SK-N-SH treated with all-trans-retinoic acid at 6 μM for 48 hours (cell line): Measurements from ENCODE around the gene ATP6V0B.

Source experiments
- ARNTL ChIP-seq: fragments of 450-650 bp; formaldehyde crosslinking; IDR thresholded peaks from 2 replicates; pipeline ENCODE4 v1.5.0; 2020; ENCODE audit warnings: low read depth, mild to moderate bottlenecking, moderate library complexity, borderline replicate concordance
- CREB5 ChIP-seq: fragments of 250-450 bp; sonication (Bioruptor Pico); IDR thresholded peaks from 2 replicates; pipeline ENCODE4 v1.5.1; 2020; ENCODE audit warnings: low read depth, mild to moderate bottlenecking, moderate library complexity
- CSRNP3 ChIP-seq: fragments of 250-450 bp; sonication (Bioruptor Pico); IDR thresholded peaks from 2 replicates; pipeline ENCODE4 v1.5.1; 2021; ENCODE audit warnings: mild to moderate bottlenecking, moderate library complexity
- PPARA ChIP-seq: fragments of 250-450 bp; sonication (Bioruptor Pico); IDR thresholded peaks from 2 replicates; pipeline ENCODE4 v1.5.0; 2020; ENCODE audit warnings: mild to moderate bottlenecking, borderline replicate concordance
- RARB ChIP-seq: fragments of 250-450 bp; sonication (Bioruptor Pico); IDR thresholded peaks from 2 replicates; pipeline ENCODE4 v1.8.0; 2021; ENCODE audit warnings: mild to moderate bottlenecking, moderate library complexity
- SNAI2 ChIP-seq: fragments of 250-450 bp; sonication (Bioruptor Pico); IDR thresholded peaks from 2 replicates; pipeline ENCODE4 v1.5.0; 2020; ENCODE audit warnings: mild to moderate bottlenecking, moderate library complexity
- TCF4 ChIP-seq: fragments of 250-450 bp; sonication (Bioruptor Pico); IDR thresholded peaks from 2 replicates; pipeline ENCODE4 v1.8.0; 2021; ENCODE audit warnings: mild to moderate bottlenecking, moderate library complexity, borderline replicate concordance
- TOX ChIP-seq: fragments of 250-450 bp; sonication (Bioruptor Pico); IDR thresholded peaks from 2 replicates; pipeline ENCODE4 v1.8.0; 2021; ENCODE audit warnings: mild to moderate bottlenecking, moderate library complexity, borderline replicate concordance
- ZC3H10 ChIP-seq: fragments of 250-450 bp; sonication (Bioruptor Pico); IDR thresholded peaks from 2 replicates; pipeline ENCODE4 v1.5.1; 2021; ENCODE audit warnings: mild to moderate bottlenecking, moderate library complexity
- ZFP3 ChIP-seq: fragments of 250-450 bp; sonication (Bioruptor Pico); IDR thresholded peaks from 2 replicates; pipeline ENCODE4 v1.5.0; 2020; ENCODE audit warnings: mild to moderate bottlenecking, moderate library complexity
- ZFP30 ChIP-seq: fragments of 450-650 bp; formaldehyde crosslinking; IDR thresholded peaks from 2 replicates; pipeline ENCODE4 v1.5.0; 2022; ENCODE audit warnings: mild to moderate bottlenecking, moderate library complexity
- ZNF70 ChIP-seq: fragments of 450-650 bp; formaldehyde crosslinking; IDR thresholded peaks from 2 replicates; pipeline ENCODE4 v1.5.0; 2020; ENCODE audit warnings: mild to moderate bottlenecking, moderate library complexity
- TF ChIP-seq, protein P1 (sequence below): fragments of 250-450 bp; sonication (Bioruptor Pico); IDR thresholded peaks from 2 replicates; pipeline ENCODE4 v1.8.0; 2020; ENCODE audit warnings: mild to moderate bottlenecking, moderate library complexity, borderline replicate concordance

GRCh38 chr1:44020464-44020863 lies 45.7 kb downstream of the ATP6V0B start:
- TF ChIP-seq TCF4 (CRISPR knock-in tag) (no peak), ZNF70 (CRISPR knock-in tag) (no peak), ARNTL (CRISPR knock-in tag) (no peak), ZC3H10 (CRISPR knock-in tag) (no peak), CSRNP3 (CRISPR knock-in tag) (no peak), TOX (no peak), CREB5 (CRISPR knock-in tag) (no peak), PPARA (CRISPR knock-in tag) (no peak), SNAI2 (CRISPR knock-in tag) (no peak), RARB (CRISPR knock-in tag) (no peak), ZFP3 (CRISPR knock-in tag) (no peak), ZFP30 (no peak)
- TF ChIP-seq, protein P1, sequence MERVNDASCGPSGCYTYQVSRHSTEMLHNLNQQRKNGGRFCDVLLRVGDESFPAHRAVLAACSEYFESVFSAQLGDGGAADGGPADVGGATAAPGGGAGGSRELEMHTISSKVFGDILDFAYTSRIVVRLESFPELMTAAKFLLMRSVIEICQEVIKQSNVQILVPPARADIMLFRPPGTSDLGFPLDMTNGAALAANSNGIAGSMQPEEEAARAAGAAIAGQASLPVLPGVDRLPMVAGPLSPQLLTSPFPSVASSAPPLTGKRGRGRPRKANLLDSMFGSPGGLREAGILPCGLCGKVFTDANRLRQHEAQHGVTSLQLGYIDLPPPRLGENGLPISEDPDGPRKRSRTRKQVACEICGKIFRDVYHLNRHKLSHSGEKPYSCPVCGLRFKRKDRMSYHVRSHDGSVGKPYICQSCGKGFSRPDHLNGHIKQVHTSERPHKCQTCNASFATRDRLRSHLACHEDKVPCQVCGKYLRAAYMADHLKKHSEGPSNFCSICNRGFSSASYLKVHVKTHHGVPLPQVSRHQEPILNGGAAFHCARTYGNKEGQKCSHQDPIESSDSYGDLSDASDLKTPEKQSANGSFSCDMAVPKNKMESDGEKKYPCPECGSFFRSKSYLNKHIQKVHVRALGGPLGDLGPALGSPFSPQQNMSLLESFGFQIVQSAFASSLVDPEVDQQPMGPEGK (CRISPR knock-in tag) = no peak
